Astrocyte of the spinal cord (primary cell): ENCODE data around the gene SLC22A13.
"Not testable (repeated sequence)": the region's sequence is repeated elsewhere in the genome, so short reads cannot be mapped to it uniquely, and the experiment has no call there.

ENCODE experiments used
- DNase-seq: peaks from one replicate; pipeline ENCODE4 v3.0.0; 2011; ENCODE audit warnings: low read depth, low spot score
- H3K4me3 ChIP-seq: 2 replicates; pipeline ENCODE4 v1.5.1; 2011; ENCODE audit warnings: low read depth, mild to moderate bottlenecking, low read length, moderate library complexity
- CTCF ChIP-seq: IDR thresholded peaks from 2 replicates; pipeline ENCODE4 v1.5.1; 2012; ENCODE audit warnings: low read depth, mild to moderate bottlenecking, low read length, inconsistent platforms
- in situ Hi-C: cut with HindIII; loops from 2 replicates; pipeline ENCODE4 v1.10.0; 2017; ENCODE audit warnings: low sequenced_read_pairs

SLC22A13 gene

GRCh38 chr3:38278841-38279240 lies 13.2 kb downstream of the SLC22A13 start:
- no peak overlapping the region for H3K4me3 ChIP-seq
- in situ Hi-C loops = no loop called here
- no peak for TF ChIP-seq CTCF
- DNase-seq = no peak

DNA sequence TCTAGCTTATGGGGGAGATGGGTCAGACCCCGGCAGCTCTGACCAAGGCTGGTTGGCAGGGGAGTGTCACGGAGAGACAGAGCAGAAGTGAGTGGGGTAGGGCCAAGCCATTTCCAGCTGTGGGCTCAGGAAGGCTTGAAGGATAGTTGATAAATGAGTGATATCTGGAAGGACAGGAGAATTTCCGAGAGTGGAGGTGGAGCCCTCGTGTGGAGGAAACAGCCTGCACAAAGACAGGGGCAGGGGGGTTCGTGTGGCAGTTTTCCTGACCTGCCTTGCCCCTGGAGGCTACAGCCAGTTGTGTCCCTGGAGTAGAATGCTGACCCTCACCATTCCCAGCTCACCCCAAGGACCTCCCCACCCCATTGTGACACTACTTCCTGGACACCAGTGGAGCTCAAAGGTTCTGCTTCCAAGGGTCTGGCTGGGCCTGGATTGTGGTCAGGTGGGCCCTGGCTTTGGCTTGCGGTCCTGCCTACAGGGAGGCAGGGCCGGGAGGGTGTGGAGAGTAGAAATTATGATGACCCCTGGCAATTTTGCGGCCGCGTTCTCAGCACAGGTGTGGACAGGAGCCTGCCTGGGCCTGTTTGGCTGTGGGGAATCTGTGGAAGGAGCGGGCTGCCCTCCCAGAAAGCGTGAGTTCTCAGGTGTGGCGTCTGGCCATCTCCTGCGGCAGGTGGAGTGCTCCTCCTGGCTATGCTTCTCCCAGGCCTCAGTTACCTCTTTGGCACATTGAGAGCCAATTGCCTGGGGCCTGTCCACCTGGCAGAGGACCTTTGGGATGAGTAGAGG lies 16.5 kb downstream of the SLC22A13 start, which contains the start of gene SLC22A14:
SLC22A14 (plus strand) TSS at position 400 of the 792 bp plus-strand sequence. CDS start 23,733 bp downstream, outside the sequence.
- peak; percentile 6 for TF ChIP-seq CTCF
- H3K4me3 ChIP-seq = no peak within 1 kb of the TSS
- DNase-seq = no peak
- in situ Hi-C loops = no loop called here

GRCh38 chr3:38283810-38284755 lies 18.5 kb downstream of the SLC22A13 start:
- in situ Hi-C loops = no loop called here
- DNase-seq = peak; percentile 34
- H3K4me3 ChIP-seq = no peak overlapping the region
- no peak for TF ChIP-seq CTCF

GRCh38 chr3:38284756-38285150 lies 19.1 kb downstream of the SLC22A13 start:
- in situ Hi-C loops = no loop called here
- no peak for DNase-seq
- no peak for TF ChIP-seq CTCF
- H3K4me3 ChIP-seq = no peak overlapping the region

GRCh38 chr3:38289286-38290217 lies 23.9 kb downstream of the SLC22A13 start:
- in situ Hi-C loops = not testable (repeated sequence)

DNA sequence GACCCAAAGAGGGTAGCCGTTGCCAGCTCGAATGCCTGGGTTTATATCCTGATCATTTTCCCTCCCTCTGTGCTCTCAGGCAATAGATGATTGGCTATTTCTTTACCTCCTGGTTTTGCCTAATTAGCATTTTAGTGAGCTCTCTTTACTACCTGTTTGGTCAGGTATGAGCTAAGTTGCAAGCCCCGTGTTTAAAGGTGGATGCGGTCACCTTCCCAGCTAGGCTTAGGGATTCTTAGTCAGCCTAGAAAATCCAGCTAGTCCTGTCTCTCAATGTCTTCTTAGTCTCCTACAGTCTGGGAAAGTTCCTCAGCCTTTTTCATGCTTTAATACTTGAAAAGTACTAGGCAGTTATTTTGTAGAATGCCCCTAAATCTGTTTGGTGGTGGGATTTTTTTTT lies 31.4 kb downstream of the SLC22A13 start:
- in situ Hi-C loops, DNase-seq, H3K4me3 ChIP-seq: not testable (repeated sequence)

More at GRCh38 chr3:38289286-38290217, 23.9 kb downstream of the SLC22A13 start:
- DNase-seq, H3K4me3 ChIP-seq: not testable (repeated sequence)

DNA sequence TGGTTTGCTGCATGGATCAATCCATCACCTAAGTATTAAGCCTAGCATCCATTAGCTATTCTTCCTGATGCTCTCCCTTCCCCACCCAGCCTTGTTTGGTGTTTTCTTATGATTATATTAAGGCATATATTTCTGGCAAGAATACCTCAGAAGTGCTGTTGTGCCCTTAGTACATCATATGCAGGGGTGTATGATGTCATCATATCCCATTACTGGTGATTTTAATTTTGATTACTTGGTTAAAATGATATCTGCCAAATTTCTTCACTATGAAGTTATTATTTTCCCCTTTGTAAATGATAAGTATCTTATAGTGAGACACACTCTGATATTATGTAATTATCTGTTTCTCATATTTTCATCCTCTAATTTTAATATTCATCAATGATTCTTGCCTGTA lies 31.9 kb downstream of the SLC22A13 start:
- no peak for DNase-seq
- in situ Hi-C loops = no loop called here
- no peak overlapping the region for H3K4me3 ChIP-seq
- TF ChIP-seq CTCF = no peak
